H1 (cell line): ENCODE measurements around the gene NTRK1. TPM values are rescaled to one million over a fixed set of nuclear protein-coding genes. Genes with fewer than 3 reads are reported as not detected.

Source experiments
- CTCF ChIA-PET: fragments of 300-600 bp; sonication (Branson Sonifier 250); formaldehyde crosslinking; loops from one replicate; lab custom pipeline; 2021; ENCODE audit not compliant: partially characterized antibody; lab: Charles Lee
- POLR2A ChIA-PET: fragments of 300-600 bp; sonication (Branson Sonifier 250); formaldehyde crosslinking; loops from one replicate; lab custom pipeline; 2021; ENCODE audit warnings: inconsistent platforms; ENCODE audit not compliant: partially characterized antibody; lab: Charles Lee
- DNase-seq, 2 experiments: peaks; one replicate each; pipeline versions ENCODE4 v3.0.0 to v3.0.0-alpha.2; 2010 to 2022; ENCODE audit warnings: low spot score in 2 of 2, low read depth in 1 of 2, mixed read lengths in 1 of 2
- FAIRE-seq: peaks from 2 replicates; lab custom pipeline; 2011; peaks lifted over from hg19 to GRCh38; lab: Jason Lieb, UNC
- H2AFZ ChIP-seq: 2 replicates; pipeline ENCODE4 v1.8.1; 2012; ENCODE audit warnings: low read length, inconsistent platforms
- H2AK5ac ChIP-seq: 2 replicates; pipeline ENCODE4 v1.6.1; 2013; ENCODE audit warnings: low read depth, low read length
- H2BK120ac ChIP-seq: replicated peaks from 2 replicates; pipeline ENCODE3; 2013; ENCODE audit warnings: low read depth, low read length, inconsistent platforms
- H2BK12ac ChIP-seq: 2 replicates; pipeline ENCODE4 v1.6.1; 2013; ENCODE audit warnings: low read depth, low read length
- H2BK15ac ChIP-seq: 2 replicates; pipeline ENCODE4 v1.6.1; 2013; ENCODE audit warnings: low read length
- H2BK20ac ChIP-seq: 2 replicates; pipeline ENCODE4 v1.6.1; 2013; ENCODE audit warnings: low read length
- H2BK5ac ChIP-seq: 2 replicates; pipeline ENCODE4 v1.6.1; 2013; ENCODE audit warnings: low read depth, low read length
- H3K14ac ChIP-seq: 2 replicates; pipeline ENCODE4 v1.6.1; 2013; ENCODE audit warnings: inconsistent platforms; ENCODE audit not compliant: insufficient read length
- H3K18ac ChIP-seq: 2 replicates; pipeline ENCODE4 v1.6.1; 2013; ENCODE audit warnings: low read length; ENCODE audit errors: extremely low read depth
- H3K23ac ChIP-seq: 2 replicates; pipeline ENCODE4 v1.6.1; 2013; ENCODE audit warnings: inconsistent platforms; ENCODE audit not compliant: insufficient read length
- H3K23me2 ChIP-seq: 2 replicates; pipeline ENCODE4 v1.6.1; 2013; ENCODE audit warnings: low read depth, low read length
- H3K27ac ChIP-seq: 2 replicates; pipeline ENCODE4 v1.6.1; 2011; ENCODE audit warnings: low read depth, low read length, inconsistent platforms
- H3K27me3 ChIP-seq, 4 experiments: replicated peaks in 1 of 4; 1 replicate in 1 of 4; 2 replicates in 3 of 4; pipeline versions ENCODE4 v1.6.1 to v1.8.1; 2011 to 2013; ENCODE audit warnings: low read length in 3 of 4, mild to moderate bottlenecking in 3 of 4, inconsistent platforms in 2 of 4, mixed read lengths in 2 of 4, moderate library complexity in 1 of 4; ENCODE audit not compliant: control insufficient read depth in 3 of 4, insufficient read depth in 3 of 4; ENCODE audit errors: extremely low read depth in 1 of 4
- H3K36me3 ChIP-seq, 4 experiments: 2 replicates each; pipeline versions ENCODE4 v1.6.1 to v1.8.1; 2011 to 2013; ENCODE audit warnings: mild to moderate bottlenecking in 4 of 4, low read length in 3 of 4, moderate library complexity in 2 of 4, control low read depth in 1 of 4, inconsistent platforms in 1 of 4; ENCODE audit not compliant: insufficient read depth in 4 of 4, control insufficient read depth in 2 of 4
- H3K4ac ChIP-seq: replicated peaks from 2 replicates; pipeline ENCODE3; 2013; ENCODE audit warnings: low read length, low read depth, mixed read lengths, inconsistent platforms; ENCODE audit not compliant: insufficient read length
- H3K4me1 ChIP-seq, 4 experiments: replicated peaks in 1 of 4; 1 replicate in 1 of 4; 2 replicates in 3 of 4; pipeline versions ENCODE4 v1.6.1 to v1.8.1; 2011 to 2013; ENCODE audit warnings: low read length in 3 of 4, inconsistent platforms in 2 of 4, mixed read lengths in 1 of 4; ENCODE audit not compliant: insufficient read depth in 4 of 4, control insufficient read depth in 3 of 4
- H3K4me2 ChIP-seq, 2 experiments: 2 replicates each; pipeline versions ENCODE4 v1.6.1 to v1.8.1; 2011 to 2013; ENCODE audit warnings: low read depth in 2 of 2, low read length in 2 of 2, control low read depth in 1 of 2, inconsistent platforms in 1 of 2, mild to moderate bottlenecking in 1 of 2; ENCODE audit not compliant: insufficient read depth in 1 of 2
- H3K4me3 ChIP-seq, 4 experiments: fragments of 200-600, 300-600 bp in 1 of 4; sonication (generic), shearing (Covaris generic), sonication (Bioruptor Twin) in 1 of 4; 2 replicates each; pipeline versions ENCODE4 v1.5.1 to v1.8.1; 2011 to 2016; ENCODE audit warnings: low read length in 4 of 4, low read depth in 3 of 4, control low read depth in 2 of 4, inconsistent platforms in 2 of 4, mild to moderate bottlenecking in 2 of 4, mixed read lengths in 1 of 4, moderate library complexity in 1 of 4; ENCODE audit not compliant: insufficient read depth in 2 of 4; ENCODE audit errors: extremely low read depth in 1 of 4
- H3K56ac ChIP-seq: replicated peaks from 2 replicates; pipeline ENCODE3; 2013; ENCODE audit warnings: low read depth, mild to moderate bottlenecking, mixed read lengths, low read length, inconsistent platforms; ENCODE audit not compliant: insufficient read length
- H3K79me1 ChIP-seq: 2 replicates; pipeline ENCODE4 v1.6.1; 2013; ENCODE audit warnings: low read depth, low read length, control low read depth
- H3K79me2 ChIP-seq, 2 experiments: 2 replicates each; pipeline versions ENCODE4 v1.6.1 to v1.8.1; 2012 to 2013; ENCODE audit warnings: low read length in 2 of 2, mild to moderate bottlenecking in 2 of 2, inconsistent platforms in 1 of 2; ENCODE audit not compliant: insufficient read depth in 2 of 2, control insufficient read depth in 1 of 2
- H3K9ac ChIP-seq, 4 experiments: replicated peaks in 1 of 4; 1 replicate in 1 of 4; 2 replicates in 3 of 4; pipeline versions ENCODE4 v1.6.1 to v1.8.1; 2011 to 2013; ENCODE audit warnings: low read depth in 3 of 4, low read length in 3 of 4, control low read depth in 2 of 4, mild to moderate bottlenecking in 2 of 4, moderate library complexity in 2 of 4, inconsistent platforms in 1 of 4; ENCODE audit errors: extremely low read depth in 1 of 4
- H3K9me3 ChIP-seq, 2 experiments: 2 replicates each; pipeline versions ENCODE4 v1.6.1 to v1.8.1; 2012 to 2013; ENCODE audit warnings: mild to moderate bottlenecking in 2 of 2, moderate library complexity in 2 of 2, control low read depth in 1 of 2, inconsistent platforms in 1 of 2, low read depth in 1 of 2, low read length in 1 of 2, mixed read lengths in 1 of 2; ENCODE audit not compliant: insufficient read depth in 2 of 2
- H4K20me1 ChIP-seq, 2 experiments: replicated peaks in 1 of 2; 2 replicates each; pipeline versions ENCODE3 to v1.8.1; 2011 to 2013; ENCODE audit warnings: inconsistent platforms in 2 of 2, low read length in 2 of 2, mild to moderate bottlenecking in 1 of 2; ENCODE audit not compliant: insufficient read depth in 2 of 2, control insufficient read depth in 1 of 2
- H4K5ac ChIP-seq: 2 replicates; pipeline ENCODE4 v1.6.1; 2013; ENCODE audit warnings: low read length, low read depth, mixed read lengths, inconsistent platforms; ENCODE audit not compliant: insufficient read length
- H4K8ac ChIP-seq: 2 replicates; pipeline ENCODE4 v1.8.0; 2013; ENCODE audit warnings: mild to moderate bottlenecking, moderate library complexity, low read length, inconsistent platforms; ENCODE audit not compliant: insufficient read depth; ENCODE audit errors: extremely low read depth
- H4K91ac ChIP-seq: replicated peaks from 2 replicates; pipeline ENCODE3; 2013; ENCODE audit warnings: low read length, mixed read lengths, inconsistent platforms; ENCODE audit not compliant: insufficient read length
- CREB1 ChIP-seq: IDR thresholded peaks from 2 replicates; pipeline ENCODE4 v1.6.1; 2012; ENCODE audit warnings: inconsistent platforms
- EGR1 ChIP-seq: IDR thresholded peaks from 2 replicates; pipeline ENCODE4 v1.6.1; 2011; ENCODE audit warnings: low read depth, low read length, borderline replicate concordance
- GTF2F1 ChIP-seq: IDR thresholded peaks from 2 replicates; pipeline ENCODE4 v1.6.1; 2012; ENCODE audit warnings: low read depth, low read length, improper control_type of control experiment, borderline replicate concordance
- KDM1A ChIP-seq: fragments of 200-600, 300-600 bp; sonication (generic); IDR thresholded peaks from 2 replicates; pipeline ENCODE4 v1.7.1; 2016; ENCODE audit warnings: mild to moderate bottlenecking, low read length, borderline replicate concordance
- KDM4A ChIP-seq: IDR thresholded peaks from one replicate; pipeline ENCODE4 v1.7.1; 2012; ENCODE audit warnings: low read depth, mild to moderate bottlenecking, moderate library complexity, low read length, inconsistent platforms; ENCODE audit not compliant: severe bottlenecking
- RNF2 ChIP-seq: fragments of 200-900, 300-1000 bp; sonication (generic); IDR thresholded peaks from 2 replicates; pipeline ENCODE4 v1.7.1; 2016; ENCODE audit warnings: borderline replicate concordance, low read depth, mild to moderate bottlenecking, antibody characterized with exemption, low read length; ENCODE audit not compliant: poor library complexity, severe bottlenecking; ENCODE audit errors: missing control alignments
- RXRA ChIP-seq: IDR thresholded peaks from 2 replicates; pipeline ENCODE4 v1.6.1; 2011; ENCODE audit warnings: low read depth, mild to moderate bottlenecking, low read length, moderate library complexity; ENCODE audit not compliant: insufficient read depth
- SIX5 ChIP-seq: IDR thresholded peaks from 2 replicates; pipeline ENCODE4 v1.6.1; 2011; ENCODE audit warnings: mild to moderate bottlenecking, low read depth, low read length
- SUZ12 ChIP-seq: fragments of 200-600 bp; sonication (generic); IDR thresholded peaks from 2 replicates; pipeline ENCODE4 v1.6.1; 2012; ENCODE audit warnings: mild to moderate bottlenecking, inconsistent platforms, low read length, moderate library complexity, mixed read lengths
- TEAD4 ChIP-seq: IDR thresholded peaks from 2 replicates; pipeline ENCODE4 v1.6.1; 2012; ENCODE audit warnings: low read depth, low read length, inconsistent platforms, mixed read lengths
- YY1 ChIP-seq: IDR thresholded peaks from 2 replicates; pipeline ENCODE4 v1.6.1; 2011; ENCODE audit warnings: low read depth, mild to moderate bottlenecking, low read length
- WGBS, 2 experiments: shearing (Covaris generic) in 1 of 2; methylation state at CpG; one replicate each; pipeline versions ENCODE4 v1.1.6 to v1.1.7; 2013 to 2015; ENCODE audit warnings: low lambda C conversion rate in 2 of 2, mixed read lengths in 2 of 2, inconsistent platforms in 1 of 2, low coverage in 1 of 2, missing lambda C conversion rate in 1 of 2; ENCODE audit not compliant: insufficient replicate concordance in 2 of 2, insufficient coverage in 1 of 2, insufficient read length in 1 of 2; ENCODE audit errors: extremely low coverage in 1 of 2, missing lambda C conversion rate in 1 of 2; 5-methylcytosine and 5-hydroxymethylcytosine counted together
- polyA plus RNA-seq, 7 experiments: library from polyadenylated mRNA; depleted of rRNA in 3 of 7; stranded (reverse) in 5 of 7; unstranded in 2 of 7; fragments of >200 nt in 5 of 7; fragments of 200-250 nt in 2 of 7; gene quantifications; 1 replicate in 5 of 7; 2 replicates in 1 of 7; 4 replicates in 1 of 7; pipeline versions ENCODE4 v1.2.1 to v1.2.3, GENCODE V29; 2011 to 2013; ENCODE audit warnings: missing spikeins in 2 of 7, mixed read lengths in 2 of 7
- total RNA-seq: library from RNA; stranded (reverse); fragmentation: NEBNext Ultra II Directional; extraction: Animal tissue kit (Norgen Biotek cat#: 25700); gene quantifications from 2 replicates; pipeline ENCODE4 v1.2.1, GENCODE V29; 2021

NTRK1 gene
- total and polyA plus RNA-seq, 2 of the 8 experiments (the other 6 are each of a cell fraction or from before 2014, with no cell fraction given), result 0.12 to 0.24 TPM

DNA sequence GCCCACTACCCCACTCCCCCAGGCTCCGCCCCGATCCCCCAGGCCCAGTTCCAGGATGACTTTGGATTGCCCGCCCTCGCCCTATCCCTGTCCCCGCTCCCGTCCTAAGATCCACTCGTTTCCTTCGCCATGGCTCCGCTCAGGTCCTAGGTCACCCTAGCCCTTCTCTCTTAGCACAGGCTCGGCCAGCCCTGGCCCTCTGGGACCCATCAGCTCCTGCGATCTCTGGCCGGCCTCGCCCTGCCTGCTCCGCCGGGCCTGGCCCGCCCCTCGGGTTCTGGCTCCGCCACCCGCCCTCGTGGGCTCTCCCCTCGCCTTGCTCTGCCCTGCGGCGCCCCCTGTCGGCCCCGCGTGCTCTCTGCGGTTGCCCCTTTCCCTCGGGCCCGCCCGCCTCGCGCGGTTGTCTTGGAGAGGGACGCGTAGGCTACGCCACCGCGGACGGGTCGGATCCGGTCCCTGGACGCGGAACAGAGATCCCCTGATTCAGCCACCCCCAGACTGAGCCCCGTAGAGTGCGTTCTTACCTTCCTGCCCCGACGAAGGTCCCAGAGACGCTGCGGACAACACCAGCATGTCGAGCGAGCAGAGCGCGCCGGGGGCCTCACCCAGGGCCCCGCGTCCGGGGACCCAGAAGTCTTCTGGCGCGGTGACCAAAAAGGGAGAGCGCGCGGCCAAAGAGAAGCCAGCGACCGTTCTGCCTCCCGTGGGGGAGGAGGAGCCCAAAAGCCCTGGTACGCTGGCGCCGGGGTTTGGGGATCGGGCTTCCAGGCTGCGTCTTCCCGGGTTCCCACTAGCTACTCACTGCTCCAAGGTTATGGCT is 59.8 kb downstream of the NTRK1 start, which contains the start of gene LRRC71:
Gene LRRC71 (plus strand): TSS at position 400 of the 820 bp plus-strand sequence. CDS start 172 bp downstream, at position 572.
- Histone ChIP-seq H3K23ac (no peak within 1 kb of the TSS), H3K4me2 (peak within 1 kb of the TSS; percentile 57 to 74), H3K36me3 (no peaks in the 10 kb centered on the region), H4K91ac (peak within 1 kb of the TSS; percentile 79), H4K5ac (no peak within 1 kb of the TSS), H2AFZ (peak within 1 kb of the TSS; percentile 55; the same call in 1 of the 2 replicates), H2BK20ac (peak within 1 kb of the TSS; percentile 86; the same call in 1 of the 2 replicates), H2BK120ac (no peak within 1 kb of the TSS), H3K79me2 (no peaks in the 10 kb centered on the region), H3K79me1 (no peaks in the 10 kb centered on the region), H3K56ac (no peak within 1 kb of the TSS), H3K9ac (no peak within 1 kb of the TSS), H2AK5ac (no peak within 1 kb of the TSS), H4K8ac (peak within 1 kb of the TSS; percentile 81), H3K27ac (no peak within 1 kb of the TSS), H3K4ac (peak within 1 kb of the TSS; percentile 57), H3K27me3 (peaks cover 53 to 73% (median 61%) of the 10 kb centered on the region in 4 experiments), H2BK5ac (no peak within 1 kb of the TSS), H3K9me3 (no peaks in the 10 kb centered on the region), H3K4me3 (peak within 1 kb of the TSS; percentile 27 to 60 (median 39); a peak in 7 of 8 replicates), H3K23me2 (peaks cover 5% of the 10 kb centered on the region; the same call in 1 of the 2 replicates), H4K20me1 (peaks cover 4 to 11% of the 10 kb centered on the region in 2 experiments), H2BK12ac (peak within 1 kb of the TSS; percentile 93; the same call in 1 of the 2 replicates), H3K14ac (no peak within 1 kb of the TSS), H3K18ac (peak within 1 kb of the TSS; percentile 83; the same call in 1 of the 2 replicates), H2BK15ac (peak within 1 kb of the TSS; percentile 97; the same call in 1 of the 2 replicates), H3K4me1 (peaks cover 3 to 17% (median 8%) of the 10 kb centered on the region in 4 experiments; a peak in 6 of 7 replicates)
- ChIA-PET CTCF (interaction anchor here (0.6 to 11.8 kb wide), 17 partner anchors 11 to 231 kb away, joined by 3 to 287 read pairs (median 4); partner anchors contain the start of genes INSRR, NTRK1 and PEAR1), POLR2A (interaction anchor here (1.1 kb wide), 1 partner anchor 12 kb away, joined by 4 read pairs; no protein-coding TSS in a partner anchor)
- WGBS, 2 experiments, result 5% methylated on average over 53 of the region's 71 CpGs; no CpG with 5 or more reads in 1 of the 2 experiments
- peak in 1 of 2 experiments; percentile 98 for DNase-seq
- FAIRE-seq, result no peak
- TF ChIP-seq TEAD4 (peak; percentile 32; the same call in 1 of the 2 replicates), GTF2F1 (no peak), KDM4A (peak; percentile 65), YY1 (0 out of 2 replicates have a peak, but pooled peaks have one; percentile 8), KDM1A (peak; percentile 14; the same call in 1 of the 2 replicates), RNF2 (peak; percentile 70), EGR1 (peak; percentile 32; the same call in 1 of the 2 replicates), CREB1 (peak; percentile 64), RXRA (no peak), SUZ12 (peak; percentile 94), SIX5 (no peak)
